Uterus (tissue), 4 donors: Measurements from ENCODE around the gene IKZF4. TPM values are rescaled to one million over a fixed set of nuclear protein-coding genes. Genes with fewer than 3 reads are reported as not detected.

ENCODE experiments used
- DNase-seq, 2 donors: peaks; one replicate each; pipeline ENCODE4 v3.0.0-alpha.2; 2019 to 2020
- H3K27ac ChIP-seq, 2 donors: fragments of 200-600 bp; sonication (generic); 1 replicate in 1 of 2; 2 replicates in 1 of 2; pipeline ENCODE4 v1.5.1; 2016 to 2018
- H3K27me3 ChIP-seq, 2 donors: fragments of 200-600 bp; sonication (generic); one replicate each; pipeline ENCODE4 v1.5.1; 2018 to 2019; ENCODE audit warnings: control low read depth in 1 of 2
- H3K36me3 ChIP-seq, 2 donors: fragments of 200-600 bp; sonication (generic); one replicate each; pipeline ENCODE4 v1.5.1; 2019; ENCODE audit warnings: control low read depth in 1 of 2
- H3K4me1 ChIP-seq, 2 donors: fragments of 200-600 bp; sonication (generic); one replicate each; pipeline ENCODE4 v1.5.1; 2018 to 2019; ENCODE audit warnings: control low read depth in 1 of 2
- H3K4me3 ChIP-seq, 2 donors: fragments of 200-600 bp; sonication (generic); 1 replicate in 1 of 2; 2 replicates in 1 of 2; pipeline ENCODE4 v1.5.1; 2018 to 2019; ENCODE audit warnings: mild to moderate bottlenecking in 1 of 2
- H3K9me3 ChIP-seq, 2 donors: fragments of 200-600 bp; sonication (generic); one replicate each; pipeline ENCODE4 v1.5.1; 2019; ENCODE audit warnings: control low read depth in 1 of 2
- CTCF ChIP-seq, 4 experiments: fragments of 200-600 bp in 2 of 4; fragments of 450-650 bp in 2 of 4; sonication (generic) in 2 of 4; IDR thresholded peaks; one replicate each; pipeline ENCODE4 v1.5.1; 2016 to 2019; ENCODE audit warnings: antibody characterized with exemption in 4 of 4, mild to moderate bottlenecking in 2 of 4, moderate library complexity in 1 of 4
- POLR2A ChIP-seq, 2 donors: fragments of 450-650 bp; IDR thresholded peaks; one replicate each; pipeline ENCODE4 v1.6.1; 2016; ENCODE audit warnings: antibody characterized with exemption in 2 of 2, mild to moderate bottlenecking in 1 of 2, moderate library complexity in 1 of 2
- intact Hi-C: fragments of 100-400 bp; cut with DNase I; formaldehyde crosslinking; loops from one replicate; pipeline ENCODE4 v1.15.1; 2023; ENCODE audit warnings: low total_unique reads
- total RNA-seq, 4 donors: library from RNA; depleted of rRNA in 3 of 4; stranded (reverse); fragments of >200 nt in 3 of 4; gene quantifications; one replicate each; pipeline versions ENCODE4 v1.1.0 to v1.2.4, GENCODE V29; 2014 to 2023
- donor health status: DM: yes; HTN: yes; CAD: no.

Gene IKZF4
- total RNA-seq, 4 donors from 2014 or later, result 4.4 to 19.4 (median 5.6) TPM; not detected in 1

- Histone ChIP-seq H3K9me3 (no peaks in the 10 kb centered on the region), H3K27me3 (no peaks in the 10 kb centered on the region), H3K27ac (no peak overlapping the region), H3K36me3 (no peaks in the 10 kb centered on the region), H3K4me1 (no peaks in the 10 kb centered on the region), H3K4me3 (no peak overlapping the region)
- DNase-seq, result no peak
- intact Hi-C loops, result no loop called here
- TF ChIP-seq CTCF (IDR thresholded peaks at IDR 0.05) (no peak), POLR2A (IDR thresholded peaks at IDR 0.05) (no peak)
These were observed 8.3 kb downstream of the IKZF4 start for GRCh38 chr12:56029166-56029519.

GRCh38 chr12:56029666-56030293 lies 8.9 kb downstream of the IKZF4 start:
- Histone ChIP-seq H3K27ac (no peak overlapping the region), H3K4me3 (no peak overlapping the region), H3K9me3 (no peaks in the 10 kb centered on the region), H3K4me1 (no peaks in the 10 kb centered on the region), H3K27me3 (no peaks in the 10 kb centered on the region), H3K36me3 (no peaks in the 10 kb centered on the region)
- intact Hi-C loops, result no loop called here
- DNase-seq, result peak; percentile 37 to 41
- TF ChIP-seq POLR2A (IDR thresholded peaks at IDR 0.05), result no peak
- peak; percentile 24 to 67 (median 59) for TF ChIP-seq CTCF (IDR thresholded peaks at IDR 0.05)

GRCh38 chr12:56031987-56032386 lies 11.1 kb downstream of the IKZF4 start:
- intact Hi-C loops, result no loop called here
- Histone ChIP-seq H3K27ac (no peak overlapping the region), H3K4me1 (no peaks in the 10 kb centered on the region), H3K4me3 (no peak overlapping the region), H3K27me3 (no peaks in the 10 kb centered on the region), H3K36me3 (no peaks in the 10 kb centered on the region), H3K9me3 (no peaks in the 10 kb centered on the region)
- no peak for DNase-seq
- TF ChIP-seq CTCF (IDR thresholded peaks at IDR 0.05), result no peak
- TF ChIP-seq POLR2A (IDR thresholded peaks at IDR 0.05), result no peak

DNA sequence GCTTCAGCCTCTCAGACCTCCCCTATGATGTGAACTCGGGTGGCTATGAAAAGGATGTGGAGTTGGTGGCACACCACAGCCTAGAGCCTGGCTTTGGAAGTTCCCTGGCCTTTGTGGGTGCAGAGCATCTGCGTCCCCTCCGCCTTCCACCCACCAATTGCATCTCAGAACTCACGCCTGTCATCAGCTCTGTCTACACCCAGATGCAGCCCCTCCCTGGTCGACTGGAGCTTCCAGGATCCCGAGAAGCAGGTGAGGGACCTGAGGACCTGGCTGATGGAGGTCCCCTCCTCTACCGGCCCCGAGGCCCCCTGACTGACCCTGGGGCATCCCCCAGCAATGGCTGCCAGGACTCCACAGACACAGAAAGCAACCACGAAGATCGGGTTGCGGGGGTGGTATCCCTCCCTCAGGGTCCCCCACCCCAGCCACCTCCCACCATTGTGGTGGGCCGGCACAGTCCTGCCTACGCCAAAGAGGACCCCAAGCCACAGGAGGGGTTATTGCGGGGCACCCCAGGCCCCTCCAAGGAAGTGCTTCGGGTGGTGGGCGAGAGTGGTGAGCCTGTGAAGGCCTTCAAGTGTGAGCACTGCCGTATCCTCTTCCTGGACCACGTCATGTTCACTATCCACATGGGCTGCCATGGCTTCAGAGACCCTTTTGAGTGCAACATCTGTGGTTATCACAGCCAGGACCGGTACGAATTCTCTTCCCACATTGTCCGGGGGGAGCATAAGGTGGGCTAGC lies 13.9 kb downstream of the IKZF4 start:
- no peak for DNase-seq
- TF ChIP-seq CTCF (IDR thresholded peaks at IDR 0.05) (no peak), POLR2A (IDR thresholded peaks at IDR 0.05) (no peak)
- H3K4me1 ChIP-seq, result no peaks in the 10 kb centered on the region
- H3K9me3 ChIP-seq, result no peaks in the 10 kb centered on the region
- no peaks in the 10 kb centered on the region for H3K36me3 ChIP-seq
- no peaks in the 10 kb centered on the region for H3K27me3 ChIP-seq
- H3K4me3 ChIP-seq, result no peak overlapping the region
- intact Hi-C loops, result no loop called here
- H3K27ac ChIP-seq, result no peak overlapping the region

DNA sequence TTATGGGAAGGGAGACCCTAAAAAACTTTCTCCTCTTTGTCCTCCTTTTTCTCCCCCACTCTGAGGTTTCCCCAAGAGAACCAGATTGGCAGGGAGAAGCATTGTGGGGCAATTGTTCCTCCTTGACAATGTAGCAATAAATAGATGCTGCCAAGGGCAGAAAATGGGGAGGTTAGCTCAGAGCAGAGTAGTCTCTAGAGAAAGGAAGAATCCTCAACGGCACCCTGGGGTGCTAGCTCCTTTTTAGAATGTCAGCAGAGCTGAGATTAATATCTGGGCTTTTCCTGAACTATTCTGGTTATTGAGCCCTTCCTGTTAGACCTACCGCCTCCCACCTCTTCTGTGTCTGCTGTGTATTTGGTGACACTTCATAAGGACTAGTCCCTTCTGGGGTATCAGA lies 16.3 kb downstream of the IKZF4 start:
- no peaks in the 10 kb centered on the region for H3K9me3 ChIP-seq
- no peak for TF ChIP-seq CTCF (IDR thresholded peaks at IDR 0.05)
- TF ChIP-seq POLR2A (IDR thresholded peaks at IDR 0.05), result no peak
- H3K27ac ChIP-seq, result no peak overlapping the region
- no peak overlapping the region for H3K4me3 ChIP-seq
- H3K4me1 ChIP-seq, result no peaks in the 10 kb centered on the region
- intact Hi-C loops, result no loop called here
- no peaks in the 10 kb centered on the region for H3K36me3 ChIP-seq
- H3K27me3 ChIP-seq, result no peaks in the 10 kb centered on the region
- no peak for DNase-seq
